ENCODE measurements around the gene ASPG.

DNA sequence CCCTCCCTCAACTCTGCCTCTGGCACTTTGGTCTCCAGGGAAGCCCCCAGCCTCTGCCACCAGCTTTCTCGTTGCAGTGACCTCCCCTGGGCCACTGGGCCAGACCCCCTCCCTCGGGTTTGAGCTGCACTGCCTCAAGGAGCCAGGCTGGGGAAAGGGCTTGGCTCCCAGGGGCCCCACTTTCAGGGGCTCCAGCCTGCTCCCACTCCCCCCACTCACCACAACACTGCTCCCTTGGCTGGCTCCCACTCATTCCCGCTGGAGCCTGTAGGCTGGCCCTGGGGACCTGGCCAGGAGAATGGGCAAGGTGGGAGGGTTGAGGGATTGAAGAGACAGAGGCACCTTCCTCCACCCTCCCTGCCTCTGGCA is 33.6 kb downstream of the ASPG start:
- TF ChIP-seq, protein P1, sequence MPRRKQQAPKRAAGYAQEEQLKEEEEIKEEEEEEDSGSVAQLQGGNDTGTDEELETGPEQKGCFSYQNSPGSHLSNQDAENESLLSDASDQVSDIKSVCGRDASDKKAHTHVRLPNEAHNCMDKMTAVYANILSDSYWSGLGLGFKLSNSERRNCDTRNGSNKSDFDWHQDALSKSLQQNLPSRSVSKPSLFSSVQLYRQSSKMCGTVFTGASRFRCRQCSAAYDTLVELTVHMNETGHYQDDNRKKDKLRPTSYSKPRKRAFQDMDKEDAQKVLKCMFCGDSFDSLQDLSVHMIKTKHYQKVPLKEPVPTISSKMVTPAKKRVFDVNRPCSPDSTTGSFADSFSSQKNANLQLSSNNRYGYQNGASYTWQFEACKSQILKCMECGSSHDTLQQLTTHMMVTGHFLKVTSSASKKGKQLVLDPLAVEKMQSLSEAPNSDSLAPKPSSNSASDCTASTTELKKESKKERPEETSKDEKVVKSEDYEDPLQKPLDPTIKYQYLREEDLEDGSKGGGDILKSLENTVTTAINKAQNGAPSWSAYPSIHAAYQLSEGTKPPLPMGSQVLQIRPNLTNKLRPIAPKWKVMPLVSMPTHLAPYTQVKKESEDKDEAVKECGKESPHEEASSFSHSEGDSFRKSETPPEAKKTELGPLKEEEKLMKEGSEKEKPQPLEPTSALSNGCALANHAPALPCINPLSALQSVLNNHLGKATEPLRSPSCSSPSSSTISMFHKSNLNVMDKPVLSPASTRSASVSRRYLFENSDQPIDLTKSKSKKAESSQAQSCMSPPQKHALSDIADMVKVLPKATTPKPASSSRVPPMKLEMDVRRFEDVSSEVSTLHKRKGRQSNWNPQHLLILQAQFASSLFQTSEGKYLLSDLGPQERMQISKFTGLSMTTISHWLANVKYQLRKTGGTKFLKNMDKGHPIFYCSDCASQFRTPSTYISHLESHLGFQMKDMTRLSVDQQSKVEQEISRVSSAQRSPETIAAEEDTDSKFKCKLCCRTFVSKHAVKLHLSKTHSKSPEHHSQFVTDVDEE (CRISPR knock-in tag; IDR thresholded peaks at IDR 0.05): no peak
- TF ChIP-seq BACH2 (CRISPR knock-in tag; IDR thresholded peaks at IDR 0.05; ENCODE audit: borderline replicate concordance) (no peak), ZNF565 (CRISPR knock-in tag; conservative IDR thresholded peaks at IDR 0.05; ENCODE audit: low read depth) (no peak), ISL1 (CRISPR knock-in tag; IDR thresholded peaks at IDR 0.05) (no peak), ZNF70 (CRISPR knock-in tag; IDR thresholded peaks at IDR 0.05) (no peak)
